Thymus (tissue), 11 donors: Measurements from ENCODE around the gene TSPAN9. TPM values are rescaled to one million over a fixed set of nuclear protein-coding genes. Genes with fewer than 3 reads are reported as not detected.

Experiments used
- DNase-seq, 9 donors: peaks; one replicate each; pipeline ENCODE4 v3.0.0-alpha.2; 2013; ENCODE audit warnings: low spot score in 9 of 9, low read depth in 6 of 9, missing footprints in 1 of 9
- H3K27ac ChIP-seq, 2 donors: one replicate each; pipeline ENCODE4 v1.5.1; 2013; ENCODE audit warnings: control low read depth in 1 of 2, low read depth in 1 of 2, low read length in 1 of 2, mild to moderate bottlenecking in 1 of 2, moderate library complexity in 1 of 2
- H3K27me3 ChIP-seq, 2 donors: one replicate each; pipeline ENCODE4 v1.5.1; 2013; ENCODE audit warnings: low read length in 1 of 2; ENCODE audit not compliant: control insufficient read depth in 2 of 2, insufficient read depth in 1 of 2
- H3K36me3 ChIP-seq, 2 donors: one replicate each; pipeline ENCODE4 v1.5.1; 2013; ENCODE audit warnings: low read length in 1 of 2, mild to moderate bottlenecking in 1 of 2, moderate library complexity in 1 of 2; ENCODE audit not compliant: control insufficient read depth in 2 of 2, insufficient read depth in 2 of 2
- H3K4me1 ChIP-seq, 2 donors: one replicate each; pipeline ENCODE4 v1.5.1; 2013; ENCODE audit warnings: low read length in 2 of 2; ENCODE audit not compliant: control insufficient read depth in 2 of 2, insufficient read depth in 2 of 2
- H3K4me3 ChIP-seq, 2 donors: one replicate each; pipeline ENCODE4 v1.5.1; 2013; ENCODE audit warnings: low read length in 2 of 2, control low read depth in 1 of 2, mild to moderate bottlenecking in 1 of 2
- H3K9me3 ChIP-seq, 2 donors: one replicate each; pipeline ENCODE4 v1.5.1; 2013; ENCODE audit warnings: low read length in 1 of 2, mild to moderate bottlenecking in 1 of 2; ENCODE audit not compliant: control insufficient read depth in 2 of 2, insufficient read depth in 1 of 2
- WGBS: extraction: QIAGEN DNeasy Blood & Tissue Kit; methylation state at CpG from one replicate; pipeline ENCODE4 v1.1.7; 2013; 5-methylcytosine and 5-hydroxymethylcytosine counted together
- polyA plus RNA-seq: library from polyadenylated mRNA; stranded (reverse); fragments of 200-250 nt; gene quantifications from one replicate; pipeline ENCODE4 v1.2.3, GENCODE V29; 2013
- total RNA-seq: library from RNA; stranded (reverse); fragments of 120-200 nt; gene quantifications from one replicate; pipeline ENCODE4 v1.2.4, GENCODE V29; 2013
- donor health status: healthy.

The TSPAN9 gene
- total and polyA plus RNA-seq, 2 donors, result 4.9 to 10.2 TPM

DNA sequence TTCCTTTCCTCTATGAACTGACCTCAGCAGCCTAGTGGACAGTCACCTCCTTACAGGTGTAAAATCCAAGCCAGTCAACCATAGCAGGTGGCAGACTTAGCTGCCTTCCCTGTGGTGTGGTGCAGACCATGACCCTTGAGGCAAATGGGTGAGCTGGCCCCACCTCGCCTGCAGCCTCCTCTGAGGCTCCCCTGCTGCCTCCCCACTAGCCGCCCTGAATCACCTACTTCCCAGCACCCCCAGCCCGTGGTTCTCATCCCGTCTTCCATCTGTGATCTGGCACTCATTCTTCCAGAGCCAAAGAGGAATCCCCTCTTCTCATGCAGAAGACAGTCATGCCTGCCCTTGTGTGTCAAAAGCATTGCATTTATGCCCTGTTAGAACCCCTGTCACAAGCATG, 34.4 kb upstream of the TSPAN9 start:
- no peaks in the 10 kb centered on the region for H3K36me3 ChIP-seq
- 90% methylated on average over 4 of the region's 4 CpGs for WGBS
- H3K9me3 ChIP-seq, result no peaks in the 10 kb centered on the region
- peaks cover 0 to 9% of the 10 kb centered on the region in 2 donors for H3K27me3 ChIP-seq
- H3K4me3 ChIP-seq, result no peak overlapping the region
- no peaks in the 10 kb centered on the region for H3K4me1 ChIP-seq
- no peak for DNase-seq
- H3K27ac ChIP-seq, result no peak overlapping the region

DNA sequence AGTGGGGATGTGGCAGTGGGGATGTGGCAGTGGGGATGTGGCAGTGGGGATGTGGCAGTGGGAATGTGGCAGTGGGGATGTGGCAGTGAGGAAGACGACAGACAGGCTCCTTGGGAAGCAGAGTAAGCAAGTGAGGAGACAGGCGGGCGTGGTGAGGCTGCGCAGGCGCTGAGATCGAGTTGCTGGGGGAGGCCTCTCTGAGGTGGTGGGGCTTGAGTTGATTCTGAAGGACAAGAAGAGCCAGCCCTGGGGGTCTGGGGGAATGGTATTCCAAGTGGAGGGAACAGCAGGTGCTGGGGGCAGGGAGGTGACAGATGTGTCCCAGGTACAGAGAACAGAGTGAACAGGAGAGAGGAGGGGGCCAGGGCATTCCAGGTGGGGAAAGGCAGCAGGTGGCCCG, 33.8 kb upstream of the TSPAN9 start:
- WGBS, result 95% methylated on average over 7 of the region's 7 CpGs
- Histone ChIP-seq H3K27me3 (peaks cover 0 to 9% of the 10 kb centered on the region in 2 donors), H3K27ac (no peak overlapping the region), H3K4me3 (no peak overlapping the region), H3K36me3 (no peaks in the 10 kb centered on the region), H3K4me1 (no peaks in the 10 kb centered on the region), H3K9me3 (no peaks in the 10 kb centered on the region)
- DNase-seq, result no peak

DNA sequence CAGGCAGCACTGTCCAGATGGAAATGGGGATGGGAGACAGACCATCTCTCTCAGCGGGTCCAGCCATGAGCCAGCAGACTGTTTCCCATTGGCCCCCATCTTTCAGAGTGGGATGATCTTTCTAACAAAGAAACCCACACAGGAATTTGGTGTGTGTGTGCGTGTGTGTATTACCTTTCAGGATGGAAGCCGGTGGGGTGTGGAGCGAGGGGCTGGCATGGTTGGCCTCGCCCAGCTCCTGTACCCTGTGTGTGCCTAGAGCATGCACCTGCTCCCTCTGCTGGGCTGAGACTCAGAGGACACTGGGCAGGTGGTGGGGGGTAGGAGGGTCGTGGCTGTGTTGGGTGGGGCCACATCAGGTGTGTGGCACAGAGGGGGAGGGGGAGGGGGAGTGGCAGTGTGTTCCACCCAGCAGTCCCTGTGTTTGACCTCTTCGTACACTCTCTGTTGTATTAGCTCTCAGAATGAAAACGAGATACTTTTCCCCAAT, 33.0 kb upstream of the TSPAN9 start:
- H3K27ac ChIP-seq, result no peak overlapping the region
- H3K27me3 ChIP-seq, result peaks cover 0 to 9% of the 10 kb centered on the region in 2 donors
- no peaks in the 10 kb centered on the region for H3K4me1 ChIP-seq
- no peak overlapping the region for H3K4me3 ChIP-seq
- no peaks in the 10 kb centered on the region for H3K9me3 ChIP-seq
- H3K36me3 ChIP-seq, result no peaks in the 10 kb centered on the region
- no peak for DNase-seq
- 86% methylated on average over 8 of the region's 8 CpGs for WGBS

- 67% methylated on average over 5 of the region's 5 CpGs for WGBS
- Histone ChIP-seq H3K9me3 (no peaks in the 10 kb centered on the region), H3K4me3 (no peak overlapping the region), H3K4me1 (no peaks in the 10 kb centered on the region), H3K27ac (no peak overlapping the region), H3K27me3 (peaks cover 0 to 14% of the 10 kb centered on the region in 2 donors), H3K36me3 (no peaks in the 10 kb centered on the region)
- DNase-seq, result no peak
Observed at GRCh38 chr12:3045494-3045893, 31.7 kb upstream of the TSPAN9 start.

DNA sequence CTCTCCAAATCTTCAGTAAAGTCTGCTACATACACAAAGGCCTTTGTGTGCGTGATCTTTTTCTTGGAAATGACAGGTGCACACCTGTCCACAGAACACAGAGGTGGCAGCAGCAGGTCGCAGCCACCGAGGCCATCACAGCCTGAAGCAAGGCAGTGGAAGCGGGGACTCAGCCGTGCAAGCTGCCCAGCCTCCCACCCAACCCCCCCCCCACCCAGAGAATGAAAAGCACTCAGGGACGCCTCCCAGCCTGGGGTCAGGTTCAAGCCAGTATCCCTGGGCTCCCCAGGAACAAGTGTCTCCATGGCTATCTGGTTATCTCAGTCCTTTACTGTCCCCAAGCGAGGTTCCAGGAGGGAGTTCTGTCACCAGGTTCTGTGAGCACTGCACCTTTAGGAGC, 31.2 kb upstream of the TSPAN9 start:
- Histone ChIP-seq H3K9me3 (no peaks in the 10 kb centered on the region), H3K36me3 (no peaks in the 10 kb centered on the region), H3K27ac (no peak overlapping the region), H3K4me3 (no peak overlapping the region), H3K27me3 (peaks cover 0 to 14% of the 10 kb centered on the region in 2 donors), H3K4me1 (no peaks in the 10 kb centered on the region)
- no peak for DNase-seq
- 87% methylated on average over 7 of the region's 7 CpGs for WGBS

DNA sequence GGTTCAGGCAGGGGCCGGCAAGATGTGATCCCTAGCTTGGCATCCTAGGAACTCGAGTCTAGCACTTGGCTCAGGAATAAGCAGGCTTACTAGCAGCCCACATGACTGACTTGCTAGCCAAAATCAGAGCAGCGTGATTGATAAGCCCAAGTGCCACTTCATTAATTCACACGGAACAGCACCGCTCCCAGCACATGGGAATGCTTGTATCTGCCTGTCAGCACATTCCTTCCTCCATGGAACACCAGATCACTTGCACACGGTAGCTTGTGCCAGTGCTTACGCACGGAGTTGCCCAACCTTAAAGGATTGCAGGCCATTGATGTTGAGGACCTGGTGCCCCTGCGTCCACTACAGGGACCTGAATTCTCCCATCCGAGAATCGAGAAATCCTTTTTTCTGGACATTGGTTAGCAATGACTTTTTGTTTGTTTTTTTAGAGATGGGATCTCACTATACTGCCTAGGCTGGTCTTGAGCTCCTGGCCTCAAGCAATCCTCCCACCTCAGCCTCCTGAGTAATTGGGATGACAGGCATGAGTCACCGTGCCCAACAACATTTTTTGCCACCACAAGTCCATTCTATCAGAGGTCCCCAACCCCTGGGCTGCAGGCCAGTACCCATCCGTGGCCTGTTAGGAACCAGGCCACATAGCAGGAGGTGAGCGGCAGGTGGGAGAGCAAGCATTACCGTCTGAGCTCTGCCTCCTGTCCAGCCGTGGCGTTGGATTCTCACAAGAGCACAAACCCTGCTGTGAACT, 30.6 kb upstream of the TSPAN9 start:
- 93% methylated on average over 17 of the region's 17 CpGs for WGBS
- H3K36me3 ChIP-seq, result no peaks in the 10 kb centered on the region
- no peak overlapping the region for H3K4me3 ChIP-seq
- DNase-seq, result no peak
- no peaks in the 10 kb centered on the region for H3K9me3 ChIP-seq
- no peak overlapping the region for H3K27ac ChIP-seq
- H3K27me3 ChIP-seq, result peaks cover 0 to 14% of the 10 kb centered on the region in 2 donors
- no peaks in the 10 kb centered on the region for H3K4me1 ChIP-seq

GRCh38 chr12:3047961-3048360, 29.2 kb upstream of the TSPAN9 start:
- no peaks in the 10 kb centered on the region for H3K9me3 ChIP-seq
- no peaks in the 10 kb centered on the region for H3K4me1 ChIP-seq
- 71% methylated on average over 8 of the region's 8 CpGs for WGBS
- no peak overlapping the region for H3K27ac ChIP-seq
- H3K4me3 ChIP-seq, result no peak overlapping the region
- H3K36me3 ChIP-seq, result no peaks in the 10 kb centered on the region
- peaks cover 0 to 8% of the 10 kb centered on the region in 2 donors for H3K27me3 ChIP-seq
- DNase-seq, result no peak

DNA sequence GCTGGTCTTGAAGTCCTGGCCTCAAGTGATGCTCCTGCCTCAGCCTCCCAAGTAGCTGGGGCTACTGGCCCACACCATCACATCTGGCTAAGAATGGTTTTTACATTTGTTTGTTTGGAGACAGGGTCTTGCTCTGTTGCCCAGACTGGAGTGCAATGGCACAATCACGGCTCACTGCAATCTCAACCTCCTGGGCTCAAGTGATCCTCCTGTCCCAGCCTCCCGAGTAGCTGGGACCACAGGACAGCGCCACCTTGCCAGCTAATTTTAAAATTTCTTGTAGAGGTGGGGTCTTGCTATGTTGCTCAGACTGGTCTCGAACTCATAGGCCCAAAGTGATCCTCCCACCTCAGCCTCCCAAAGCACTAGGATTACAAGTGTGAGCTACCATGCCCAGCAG, 28.6 kb upstream of the TSPAN9 start:
- peaks cover 0 to 6% of the 10 kb centered on the region in 2 donors for H3K27me3 ChIP-seq
- WGBS, result 98% methylated on average over 4 of the region's 4 CpGs
- no peak overlapping the region for H3K27ac ChIP-seq
- DNase-seq, result no peak
- no peak overlapping the region for H3K4me3 ChIP-seq
- no peaks in the 10 kb centered on the region for H3K9me3 ChIP-seq
- H3K4me1 ChIP-seq, result no peaks in the 10 kb centered on the region
- H3K36me3 ChIP-seq, result no peaks in the 10 kb centered on the region

GRCh38 chr12:3049176-3049575, 28.0 kb upstream of the TSPAN9 start:
- H3K4me1 ChIP-seq, result no peaks in the 10 kb centered on the region
- 89% methylated on average over 9 of the region's 9 CpGs for WGBS
- no peaks in the 10 kb centered on the region for H3K36me3 ChIP-seq
- H3K4me3 ChIP-seq, result no peak overlapping the region
- DNase-seq, result no peak
- H3K9me3 ChIP-seq, result no peaks in the 10 kb centered on the region
- peaks cover 0 to 5% of the 10 kb centered on the region in 2 donors for H3K27me3 ChIP-seq
- H3K27ac ChIP-seq, result no peak overlapping the region
